ENCODE data around the gene ARHGAP24. TPM values are rescaled to one million over a fixed set of nuclear protein-coding genes. Genes with fewer than 3 reads are reported as not detected.

The ARHGAP24 gene
- total RNA-seq, 1 experiment from 2014 or later, result 2.1 TPM

- TF ChIP-seq ZNF281 (CRISPR knock-in tag; IDR thresholded peaks at IDR 0.05), result no peak
- TF ChIP-seq FOXP1 (CRISPR knock-in tag; IDR thresholded peaks at IDR 0.05; ENCODE audit: borderline replicate concordance), result no peak
- TF ChIP-seq ZNF512 (CRISPR knock-in tag; IDR thresholded peaks at IDR 0.05; ENCODE audit: borderline replicate concordance), result no peak
- TF ChIP-seq USF2 (CRISPR knock-in tag; IDR thresholded peaks at IDR 0.05), result no peak
- TF ChIP-seq SOX15 (CRISPR knock-in tag; IDR thresholded peaks at IDR 0.05), result no peak
- TF ChIP-seq KAT7 (CRISPR knock-in tag; IDR thresholded peaks at IDR 0.05; ENCODE audit: borderline replicate concordance), result no peak
- TF ChIP-seq ZNF121 (CRISPR knock-in tag; IDR thresholded peaks at IDR 0.05), result no peak
- TF ChIP-seq ETV6 (CRISPR knock-in tag; IDR thresholded peaks at IDR 0.05), result no peak
- TF ChIP-seq SMAD3 (CRISPR knock-in tag; IDR thresholded peaks at IDR 0.05; ENCODE audit: borderline replicate concordance), result no peak
- TF ChIP-seq ATF3 (CRISPR knock-in tag; conservative IDR thresholded peaks at IDR 0.05), result no peak
- TF ChIP-seq, protein P1, sequence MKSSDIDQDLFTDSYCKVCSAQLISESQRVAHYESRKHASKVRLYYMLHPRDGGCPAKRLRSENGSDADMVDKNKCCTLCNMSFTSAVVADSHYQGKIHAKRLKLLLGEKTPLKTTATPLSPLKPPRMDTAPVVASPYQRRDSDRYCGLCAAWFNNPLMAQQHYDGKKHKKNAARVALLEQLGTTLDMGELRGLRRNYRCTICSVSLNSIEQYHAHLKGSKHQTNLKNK (CRISPR knock-in tag; IDR thresholded peaks at IDR 0.05), result no peak
These were observed 594 bp upstream of the ARHGAP24 start (continued) for GRCh38 chr4:85474356-85474755.

DNA sequence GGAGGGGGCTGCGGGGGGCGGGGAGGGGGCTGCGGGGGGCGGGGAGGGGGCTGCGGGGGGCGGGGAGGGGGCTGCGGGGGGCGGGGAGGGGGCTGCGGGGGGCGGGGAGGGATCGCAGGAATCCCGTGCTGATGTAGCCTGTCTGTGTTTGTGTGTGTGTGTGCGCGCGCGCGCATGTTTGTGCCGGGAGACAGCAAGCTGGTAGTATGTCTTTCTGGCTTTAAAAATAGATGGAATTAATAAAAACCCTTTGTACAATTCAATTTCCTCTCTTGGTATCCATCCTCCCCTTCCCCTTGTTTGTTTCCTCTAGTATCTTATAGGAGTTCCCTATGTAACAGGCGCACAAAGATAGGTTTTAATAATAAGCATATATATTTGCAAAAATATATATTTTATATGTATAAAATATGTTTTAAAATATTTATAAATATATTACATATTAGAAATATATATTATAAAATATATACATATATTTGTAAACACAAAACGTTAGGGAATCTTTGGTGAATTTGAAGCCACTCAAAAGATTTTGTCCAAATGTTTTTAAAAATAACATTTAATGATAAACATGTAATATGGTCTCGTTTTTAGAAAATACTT, 782 bp downstream of the ARHGAP24 start:
- Mint-ChIP-seq H3K9me3 (no peaks in the 10 kb centered on the region), H3K4me1 (peaks cover 8% of the 10 kb centered on the region), H3K27me3 (ENCODE audit: low read depth) (peaks cover 7% of the 10 kb centered on the region), H3K36me3 (no peaks in the 10 kb centered on the region), H3K4me3 (peak overlapping the region; percentile 85), H3K27ac (peak overlapping the region; percentile 95)
- CTCF ChIA-PET, result interaction anchor here (0.9 to 2.4 kb wide), 5 partner anchors 8 to 321 kb away, joined by 3 to 14 read pairs (median 4); no protein-coding TSS in a partner anchor
- POLR2A ChIA-PET, result interaction anchor here (0.5 to 1.5 kb wide), 3 partner anchors 9 to 50 kb away, joined by 3 to 7 read pairs (median 4); no protein-coding TSS in a partner anchor
- ATAC-seq (no peak), DNase-seq (ENCODE audit: low spot score) (no peak)
- TF ChIP-seq ZNF512 (CRISPR knock-in tag; IDR thresholded peaks at IDR 0.05; ENCODE audit: borderline replicate concordance) (no peak), HMGA2 (CRISPR knock-in tag; IDR thresholded peaks at IDR 0.05) (peak; percentile 93)

DNA sequence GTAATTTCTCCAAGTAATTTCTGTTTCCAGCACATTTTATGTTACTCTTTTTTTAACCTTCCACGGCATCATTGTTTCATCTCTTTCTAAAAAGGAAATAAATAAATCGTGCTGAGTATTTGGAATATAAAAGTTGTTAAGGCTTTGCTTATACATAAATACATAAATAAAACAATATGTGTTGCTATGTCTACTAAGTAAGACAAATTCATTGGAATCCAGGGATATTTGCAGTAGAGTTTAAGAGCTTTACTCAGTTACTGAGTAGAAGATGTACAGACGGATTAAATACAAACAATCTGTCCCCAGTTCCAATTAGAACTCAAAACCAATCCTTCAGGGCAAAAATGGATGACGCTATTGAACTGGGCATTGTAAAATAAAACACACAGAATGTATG, 1.4 kb downstream of the ARHGAP24 start:
- H3K4me1 Mint-ChIP-seq, result peaks cover 8% of the 10 kb centered on the region
- DNase-seq (ENCODE audit: low spot score) (no peak), ATAC-seq (no peak)
- H3K27ac Mint-ChIP-seq, result no peak overlapping the region
- CTCF ChIA-PET, result no interaction called here
- TF ChIP-seq TP53 (CRISPR knock-in tag; IDR thresholded peaks at IDR 0.05), result no peak
- TF ChIP-seq SMAD4 (CRISPR knock-in tag; IDR thresholded peaks at IDR 0.05), result no peak
- TF ChIP-seq SOX15 (CRISPR knock-in tag; IDR thresholded peaks at IDR 0.05), result no peak
- no peak for TF ChIP-seq ETV6 (CRISPR knock-in tag; IDR thresholded peaks at IDR 0.05)
- no peak for TF ChIP-seq ZNF416 (CRISPR knock-in tag; IDR thresholded peaks at IDR 0.05)
- no peak for TF ChIP-seq NR3C1 (CRISPR knock-in tag; conservative IDR thresholded peaks at IDR 0.05; ENCODE audit: low read depth)
- TF ChIP-seq ELF4 (CRISPR knock-in tag; IDR thresholded peaks at IDR 0.05; ENCODE audit: low read depth), result no peak
- no peak for TF ChIP-seq NR2C2 (CRISPR knock-in tag; IDR thresholded peaks at IDR 0.05)
- no peak for TF ChIP-seq NFATC4 (CRISPR knock-in tag; IDR thresholded peaks at IDR 0.05)
- TF ChIP-seq HMGA2 (CRISPR knock-in tag; IDR thresholded peaks at IDR 0.05), result no peak
- no peak for TF ChIP-seq JUN (CRISPR knock-in tag; IDR thresholded peaks at IDR 0.05)
- H3K4me3 Mint-ChIP-seq, result peak overlapping the region; percentile 49
- POLR2A ChIA-PET, result no interaction called here
- H3K36me3 Mint-ChIP-seq, result no peaks in the 10 kb centered on the region
- no peaks in the 10 kb centered on the region for H3K9me3 Mint-ChIP-seq
- peaks cover 7% of the 10 kb centered on the region for H3K27me3 Mint-ChIP-seq (ENCODE audit: low read depth)
